T-cell (primary cell): ENCODE results near the gene EFNA2. TPM values are rescaled to one million over a fixed set of nuclear protein-coding genes. Genes with fewer than 3 reads are reported as not detected.

Source experiments
- ATAC-seq, 4 experiments: fragments of 200-7000 bp in 3 of 4; fragments of 150-1000 bp in 1 of 4; cut with Tn5 transposase; replicated peaks in 1 of 4; 1 replicate in 3 of 4; 2 replicates in 1 of 4; pipeline ENCODE4 v1.10.0; 2021; ENCODE audit warnings: moderate library complexity in 3 of 4, mild to moderate bottlenecking in 2 of 4, moderate number of reproducible peaks in 1 of 4
- CTCF ChIA-PET, 2 donors: fragments of 300-600 bp; sonication (Branson Sonifier 250); formaldehyde crosslinking; loops; one replicate each; lab custom pipeline; 2022; ENCODE audit warnings: antibody characterized with exemption in 2 of 2; lab: Charles Lee
- POLR2A ChIA-PET, 2 donors: fragments of 300-600 bp; sonication (Branson Sonifier 250); formaldehyde crosslinking; loops; one replicate each; lab custom pipeline; 2022; ENCODE audit warnings: antibody characterized with exemption in 2 of 2; lab: Charles Lee
- DNase-seq, 35 experiments: peaks; one replicate each; pipeline versions ENCODE4 v3.0.0 to v3.0.0-alpha.2; 2013 to 2023
- H3K27ac ChIP-seq: one replicate; pipeline ENCODE4 v1.5.1; 2013; ENCODE audit warnings: low read length
- H3K27me3 ChIP-seq, 2 experiments: replicated peaks in 1 of 2; 1 replicate in 1 of 2; 2 replicates in 1 of 2; pipeline versions ENCODE4 v1.6.1 to v1.7.0; 2013; ENCODE audit warnings: low read length in 1 of 2, mixed read lengths in 1 of 2; ENCODE audit not compliant: control insufficient read depth in 2 of 2, insufficient read depth in 2 of 2; ENCODE audit errors: extremely low read depth in 1 of 2
- H3K36me3 ChIP-seq, 2 donors: 1 replicate in 1 of 2; 2 replicates in 1 of 2; pipeline versions ENCODE4 v1.6.1 to v1.7.0; 2013; ENCODE audit warnings: low read length in 1 of 2; ENCODE audit not compliant: control insufficient read depth in 2 of 2, insufficient read depth in 1 of 2; ENCODE audit errors: extremely low read depth in 1 of 2
- H3K4me1 ChIP-seq, 2 experiments: 1 replicate in 1 of 2; 2 replicates in 1 of 2; pipeline versions ENCODE4 v1.6.1 to v1.7.0; 2013; ENCODE audit warnings: low read length in 2 of 2, mixed read lengths in 1 of 2; ENCODE audit not compliant: insufficient read depth in 2 of 2, control insufficient read depth in 1 of 2; ENCODE audit errors: extremely low read depth in 1 of 2
- H3K4me3 ChIP-seq, 2 donors: 1 replicate in 1 of 2; 2 replicates in 1 of 2; pipeline versions ENCODE4 v1.5.1 to v1.7.0; 2013; ENCODE audit warnings: mild to moderate bottlenecking in 2 of 2, low read length in 1 of 2, moderate library complexity in 1 of 2; ENCODE audit not compliant: control insufficient read depth in 1 of 2; ENCODE audit errors: extremely low read depth in 1 of 2
- H3K9me3 ChIP-seq: 2 replicates; pipeline ENCODE4 v1.7.0; 2013
- H3K27ac Mint-ChIP-seq, 2 donors: one replicate each; pipeline ENCODE4 v1.8.0; 2020 to 2021; ENCODE audit warnings: mild to moderate bottlenecking in 2 of 2, mixed read lengths in 2 of 2
- H3K27me3 Mint-ChIP-seq, 2 donors: one replicate each; pipeline ENCODE4 v1.8.0; 2021 to 2022; ENCODE audit warnings: mixed read lengths in 2 of 2
- H3K36me3 Mint-ChIP-seq: one replicate; pipeline ENCODE4 v1.8.0; 2021; ENCODE audit warnings: mixed read lengths
- H3K4me1 Mint-ChIP-seq, 3 donors: one replicate each; pipeline ENCODE4 v1.8.0; 2020 to 2022; ENCODE audit warnings: mixed read lengths in 3 of 3, mild to moderate bottlenecking in 1 of 3
- H3K4me3 Mint-ChIP-seq, 3 donors: one replicate each; pipeline ENCODE4 v1.8.0; 2020 to 2022; ENCODE audit warnings: mild to moderate bottlenecking in 3 of 3, mixed read lengths in 3 of 3, moderate library complexity in 3 of 3
- H3K9me3 Mint-ChIP-seq, 3 donors: one replicate each; pipeline ENCODE4 v1.8.0; 2020 to 2022; ENCODE audit warnings: mixed read lengths in 3 of 3
- WGBS: methylation state at CpG from one replicate; pipeline ENCODE4 v1.1.5; 2013; ENCODE audit warnings: missing lambda C conversion rate; ENCODE audit not compliant: insufficient coverage; 5-methylcytosine and 5-hydroxymethylcytosine counted together
- total RNA-seq, 35 experiments: library from RNA in 6 of 35; stranded (reverse) in 6 of 35; fragments of 120-200 nt in 1 of 35; gene quantifications; one replicate each; pipeline versions ENCODE4 v1.2.1 to v1.2.4 and lab custom pipeline; 2013 to 2026

The EFNA2 gene
- total RNA-seq, 5 donors from 2014 or later (not counting 1 experiment from before 2014, with no cell fraction given) = 0.38 TPM; not detected in 4

- peaks cover 52 to 73% (median 52%) of the 10 kb centered on the region in 3 donors for H3K4me1 Mint-ChIP-seq
- ChIA-PET CTCF (interaction anchor here (0.6 to 3.6 kb wide), 6 partner anchors 8 to 559 kb away, joined by 3 to 115 read pairs (median 12); no protein-coding TSS in a partner anchor), POLR2A (interaction anchor here (1.3 to 2.8 kb wide), 2 partner anchors 22 kb away, joined by 13 to 20 read pairs; no protein-coding TSS in a partner anchor)
- Histone ChIP-seq H3K27ac (no peak overlapping the region), H3K27me3 (no peaks in the 10 kb centered on the region), H3K4me1 (peaks cover 42 to 70% of the 10 kb centered on the region in 2 experiments), H3K9me3 (no peaks in the 10 kb centered on the region), H3K4me3 (peak overlapping the region; percentile 42 to 47), H3K36me3 (peaks cover 6 to 16% of the 10 kb centered on the region in 2 donors)
- peak; percentile 7 to 20 (median 18) for ATAC-seq
- DNase-seq = peak in 21 of 35 experiments; percentile 41 to 82 (median 60)
- H3K36me3 Mint-ChIP-seq = peaks cover 21% of the 10 kb centered on the region
- no peaks in the 10 kb centered on the region for H3K27me3 Mint-ChIP-seq
- WGBS = 1% methylated on average over 50 of the region's 59 CpGs
- H3K9me3 Mint-ChIP-seq = no peaks in the 10 kb centered on the region
- H3K4me3 Mint-ChIP-seq = peak overlapping the region; percentile 34 to 94 (median 57)
- peak overlapping the region; percentile 52 to 62 for H3K27ac Mint-ChIP-seq
These were observed 18.7 kb upstream of the EFNA2 start for GRCh38 chr19:1266916-1267476.

DNA sequence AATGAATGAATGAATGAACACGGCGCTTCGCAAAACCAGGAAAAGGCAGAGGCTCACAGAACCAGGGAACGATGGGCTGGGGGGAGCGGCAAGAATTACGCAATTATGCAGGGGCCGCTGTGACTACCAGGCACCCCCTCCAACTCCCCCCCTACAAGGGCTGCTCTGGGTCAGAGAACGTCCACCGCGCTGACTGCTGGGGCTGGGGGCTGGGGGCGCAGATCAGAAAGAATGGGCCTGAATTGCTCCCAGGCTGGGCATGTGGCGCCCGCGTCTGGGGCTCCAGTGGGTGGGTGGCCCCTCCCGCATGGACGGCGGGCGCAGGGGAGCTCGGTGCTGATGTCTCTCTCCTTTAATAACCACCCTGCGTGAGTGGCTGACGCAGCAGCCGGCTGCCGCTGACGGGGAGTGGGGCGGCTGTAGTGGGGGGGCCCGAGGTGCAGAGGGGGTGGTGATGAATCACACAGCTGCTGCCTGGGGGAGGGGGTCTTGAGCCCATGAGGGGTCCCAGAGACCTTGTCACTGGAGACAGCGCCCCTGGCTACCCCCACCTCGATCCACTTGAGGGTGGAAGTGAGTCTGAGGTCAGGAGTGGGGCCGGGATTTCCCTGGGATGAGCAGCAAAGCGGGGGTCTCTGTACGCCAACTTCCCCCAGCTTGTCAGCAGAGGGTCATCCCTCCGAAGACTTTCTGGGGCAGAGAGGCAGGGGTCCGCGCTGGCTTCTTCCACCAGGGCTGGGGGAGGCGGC lies 18.0 kb upstream of the EFNA2 start:
- Mint-ChIP-seq H3K27me3 (no peaks in the 10 kb centered on the region), H3K27ac (peak overlapping the region; percentile 52 to 62), H3K9me3 (no peaks in the 10 kb centered on the region), H3K4me3 (peak overlapping the region; percentile 34 to 94 (median 57)), H3K4me1 (peaks cover 55 to 75% (median 57%) of the 10 kb centered on the region in 3 donors), H3K36me3 (peaks cover 25% of the 10 kb centered on the region)
- no peaks in the 10 kb centered on the region for H3K27me3 ChIP-seq
- 42% methylated on average over 10 of the region's 35 CpGs for WGBS
- DNase-seq (peak in 4 of 35 experiments; percentile 34 to 52 (median 48)), ATAC-seq (no peak)
- H3K36me3 ChIP-seq = peaks cover 6 to 23% of the 10 kb centered on the region in 2 donors
- H3K27ac ChIP-seq = no peak overlapping the region
- H3K4me3 ChIP-seq = peak overlapping the region in 1 of 2 donors; percentile 17
- H3K9me3 ChIP-seq = no peaks in the 10 kb centered on the region
- POLR2A ChIA-PET = interaction anchor here in 1 of 2 donors (2.8 kb wide), 1 partner anchor 23 kb away, joined by 20 read pairs; no protein-coding TSS in a partner anchor
- CTCF ChIA-PET = interaction anchor here (0.5 to 3.6 kb wide), 3 partner anchors 23 to 347 kb away, joined by 6 to 115 read pairs (median 28); no protein-coding TSS in a partner anchor
- peaks cover 37 to 70% of the 10 kb centered on the region in 2 experiments for H3K4me1 ChIP-seq

- ATAC-seq = no peak
- peaks cover 13 to 30% of the 10 kb centered on the region in 2 donors for H3K36me3 ChIP-seq
- H3K9me3 ChIP-seq = no peaks in the 10 kb centered on the region
- Mint-ChIP-seq H3K36me3 (peaks cover 31% of the 10 kb centered on the region), H3K27ac (peak overlapping the region; percentile 79 to 80), H3K4me3 (peak overlapping the region; percentile 66 to 94 (median 76)), H3K27me3 (no peaks in the 10 kb centered on the region), H3K9me3 (no peaks in the 10 kb centered on the region), H3K4me1 (peaks cover 55 to 73% (median 59%) of the 10 kb centered on the region in 3 donors)
- WGBS = 62% methylated on average over 28 of the region's 40 CpGs
- peak overlapping the region; percentile 5 to 95 for H3K4me3 ChIP-seq
- POLR2A ChIA-PET = interaction anchor here (0.5 to 2.8 kb wide), 29 partner anchors 9 to 877 kb away, joined by 3 to 58 read pairs (median 4); partner anchors contain the start of genes ABCA7 (in 1 of the 2), ARHGAP45 (in 1 of the 2), RNU6-2 (in 1 of the 2) and TCF3 (in 1 of the 2)
- DNase-seq = no peak
- CTCF ChIA-PET = interaction anchor here (0.5 to 3.6 kb wide), 9 partner anchors 10 to 1768 kb away, joined by 3 to 115 read pairs (median 4); no protein-coding TSS in a partner anchor
- peaks cover 39 to 71% of the 10 kb centered on the region in 2 experiments for H3K4me1 ChIP-seq
- peak overlapping the region; percentile 75 for H3K27ac ChIP-seq
- H3K27me3 ChIP-seq = no peaks in the 10 kb centered on the region
These were observed 17.2 kb upstream of the EFNA2 start for GRCh38 chr19:1268226-1269064.

GRCh38 chr19:1269065-1269477 lies 16.6 kb upstream of the EFNA2 start, which contains the start of gene CIRBP:
Gene CIRBP (plus strand): TSS chr19:1269332. CDS start chr19:1270934, 1,602 bp downstream.
- Histone ChIP-seq H3K27ac (peak within 1 kb of the TSS; percentile 91), H3K4me1 (peaks cover 44 to 77% of the 10 kb centered on the region in 2 experiments), H3K9me3 (no peaks in the 10 kb centered on the region), H3K27me3 (no peaks in the 10 kb centered on the region), H3K4me3 (peak within 1 kb of the TSS; percentile 95 to 99), H3K36me3 (peaks cover 19 to 37% of the 10 kb centered on the region in 2 donors)
- ChIA-PET POLR2A (interaction anchor here (0.5 to 2.8 kb wide), 30 partner anchors 10 to 876 kb away, joined by 3 to 58 read pairs (median 4); partner anchors contain the start of genes ABCA7 (in 1 of the 2), ARHGAP45 (in 1 of the 2), RNU6-2 (in 1 of the 2) and TCF3 (in 1 of the 2)), CTCF (interaction anchor here in 1 of 2 donors (0.6 to 1.4 kb wide), 6 partner anchors 11 to 1767 kb away, joined by 3 to 47 read pairs (median 4); no protein-coding TSS in a partner anchor)
- ATAC-seq (peak; percentile 79 to 83 (median 82)), DNase-seq (peak; percentile 94 to 100 (median 98))
- whole genome bisulfite sequencing = under 1% methylated on average over 50 of the region's 50 CpGs
- no peaks in the 10 kb centered on the region for H3K27me3 Mint-ChIP-seq
- peaks cover 37% of the 10 kb centered on the region for H3K36me3 Mint-ChIP-seq
- H3K9me3 Mint-ChIP-seq = no peaks in the 10 kb centered on the region
- H3K4me3 Mint-ChIP-seq = peak within 1 kb of the TSS; percentile 82 to 94 (median 89)
- H3K27ac Mint-ChIP-seq = peak within 1 kb of the TSS; percentile 86 to 89
- peaks cover 61 to 79% (median 64%) of the 10 kb centered on the region in 3 donors for H3K4me1 Mint-ChIP-seq

DNA sequence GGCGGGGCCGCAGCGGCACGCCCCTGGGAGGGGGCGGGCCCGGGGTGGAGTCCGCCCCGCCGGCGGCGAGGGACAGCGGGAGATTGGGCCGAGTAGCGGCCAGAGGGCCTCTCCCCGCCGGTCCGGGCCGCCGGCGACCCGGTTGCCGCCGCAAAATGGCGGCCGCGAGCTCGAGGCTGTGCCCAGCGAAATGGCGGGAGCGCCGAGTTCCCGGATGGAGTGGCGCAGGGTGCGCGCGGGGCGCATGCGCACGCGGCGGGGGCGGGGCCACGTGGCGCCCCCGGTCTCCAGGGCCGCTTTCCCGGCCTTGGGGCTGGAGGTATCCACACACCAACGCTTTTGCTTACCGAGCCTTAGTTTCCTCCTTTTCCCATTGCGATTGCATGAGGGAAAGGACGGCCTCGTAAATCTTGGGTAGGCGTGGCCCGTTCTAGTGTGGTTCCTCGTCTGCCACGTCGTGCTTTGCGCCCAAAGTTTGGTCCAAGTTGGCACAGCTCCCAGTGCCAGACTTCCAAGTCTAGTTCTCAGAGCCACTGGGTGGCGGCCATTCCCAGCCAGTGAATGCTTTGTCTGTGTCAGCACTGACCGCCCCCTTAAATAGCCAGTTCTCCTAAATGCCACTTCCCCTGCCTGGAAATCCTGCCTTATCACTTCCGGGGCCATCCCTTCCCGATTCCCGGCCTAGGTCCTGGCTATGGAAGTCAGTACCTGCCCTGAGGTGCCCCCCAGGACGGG lies 16.0 kb upstream of the EFNA2 start:
- peaks cover 37% of the 10 kb centered on the region for H3K36me3 Mint-ChIP-seq
- peak overlapping the region; percentile 82 to 94 (median 89) for H3K4me3 Mint-ChIP-seq
- Histone ChIP-seq H3K9me3 (no peaks in the 10 kb centered on the region), H3K27me3 (no peaks in the 10 kb centered on the region), H3K4me3 (peak overlapping the region; percentile 95 to 99), H3K4me1 (peaks cover 50 to 83% of the 10 kb centered on the region in 2 experiments), H3K36me3 (peaks cover 25 to 42% of the 10 kb centered on the region in 2 donors), H3K27ac (peak overlapping the region; percentile 91)
- peak overlapping the region; percentile 86 to 89 for H3K27ac Mint-ChIP-seq
- ChIA-PET POLR2A (interaction anchor here (0.6 to 2.8 kb wide), 13 partner anchors 10 to 1349 kb away, joined by 3 to 58 read pairs (median 5); partner anchors contain the start of genes ABCA7 (in 1 of the 2), ARHGAP45 (in 1 of the 2) and TCF3 (in 1 of the 2)), CTCF (interaction anchor here in 1 of 2 donors (1.0 to 1.4 kb wide), 4 partner anchors 11 to 26 kb away, joined by 3 to 47 read pairs (median 4); no protein-coding TSS in a partner anchor)
- H3K4me1 Mint-ChIP-seq = peaks cover 64 to 78% (median 65%) of the 10 kb centered on the region in 3 donors
- WGBS = under 1% methylated on average over 61 of the region's 64 CpGs
- ATAC-seq = peak; percentile 48 to 55 (median 54)
- H3K9me3 Mint-ChIP-seq = no peaks in the 10 kb centered on the region
- peak; percentile 73 to 93 (median 84) for DNase-seq
- H3K27me3 Mint-ChIP-seq = no peaks in the 10 kb centered on the region
